Stimulated activated CD8-positive, alpha-beta memory T cell treated with anti-CD3 and anti-CD28 coated beads, Interleukin-4, amount 100 ng/mL, for 1 hour (primary cell): Measurements from ENCODE around the gene SLC35B1.

Source experiments
- DNase-seq, 2 donors: peaks; one replicate each; pipeline ENCODE4 v3.0.0-alpha.2; 2020; ENCODE audit warnings: low read depth in 2 of 2, low spot score in 1 of 2

SLC35B1 gene, protein sequence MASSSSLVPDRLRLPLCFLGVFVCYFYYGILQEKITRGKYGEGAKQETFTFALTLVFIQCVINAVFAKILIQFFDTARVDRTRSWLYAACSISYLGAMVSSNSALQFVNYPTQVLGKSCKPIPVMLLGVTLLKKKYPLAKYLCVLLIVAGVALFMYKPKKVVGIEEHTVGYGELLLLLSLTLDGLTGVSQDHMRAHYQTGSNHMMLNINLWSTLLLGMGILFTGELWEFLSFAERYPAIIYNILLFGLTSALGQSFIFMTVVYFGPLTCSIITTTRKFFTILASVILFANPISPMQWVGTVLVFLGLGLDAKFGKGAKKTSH

DNA sequence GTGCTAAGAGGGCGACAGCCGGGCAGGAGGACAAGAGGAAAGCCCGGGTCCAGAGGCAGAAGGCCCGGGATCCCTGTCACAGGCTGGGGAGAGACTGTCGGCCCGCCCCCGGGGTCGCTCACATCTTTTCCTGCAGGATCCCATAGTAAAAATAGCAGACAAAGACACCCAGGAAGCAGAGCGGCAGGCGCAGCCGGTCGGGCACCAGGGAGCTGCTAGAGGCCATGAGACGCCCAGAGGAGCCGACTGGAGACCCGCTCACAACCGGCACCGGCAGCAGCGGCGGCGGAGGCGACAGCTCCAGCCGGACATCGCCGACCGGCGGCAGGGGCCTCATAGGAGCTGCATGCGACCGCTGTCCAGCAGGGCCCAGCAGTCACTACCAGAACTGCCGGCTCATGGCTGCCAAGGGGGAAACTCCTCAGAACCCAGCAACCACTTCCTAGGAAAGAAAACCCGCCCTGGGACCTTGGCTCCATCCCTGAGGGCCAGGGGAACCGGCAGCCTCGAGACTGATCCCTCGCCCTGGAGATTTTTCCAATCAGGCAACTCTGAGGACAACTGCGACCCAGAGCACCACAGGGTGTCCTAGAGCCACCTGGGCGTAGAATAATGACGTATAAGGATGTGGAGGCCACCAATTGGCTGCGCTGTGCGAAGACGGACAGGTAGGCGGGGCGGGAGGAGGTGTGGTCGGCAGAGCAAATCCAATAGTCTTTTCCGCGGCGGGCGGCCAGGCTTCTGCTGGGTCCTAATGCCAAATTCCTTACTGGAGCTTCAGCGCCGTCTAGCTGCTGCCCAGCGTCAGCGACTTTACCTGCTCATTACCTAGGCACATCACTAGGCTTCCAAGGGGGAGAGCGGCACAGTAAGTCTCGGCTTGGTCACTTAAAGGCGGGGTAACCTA, at the start of gene SLC35B1:
Gene SLC35B1, minus strand, starts transcription at position 357 of the 907 bp plus-strand sequence. Its CDS starts 131 bp downstream, at position 226.
- peak; percentile 93 to 96 for DNase-seq

DNA sequence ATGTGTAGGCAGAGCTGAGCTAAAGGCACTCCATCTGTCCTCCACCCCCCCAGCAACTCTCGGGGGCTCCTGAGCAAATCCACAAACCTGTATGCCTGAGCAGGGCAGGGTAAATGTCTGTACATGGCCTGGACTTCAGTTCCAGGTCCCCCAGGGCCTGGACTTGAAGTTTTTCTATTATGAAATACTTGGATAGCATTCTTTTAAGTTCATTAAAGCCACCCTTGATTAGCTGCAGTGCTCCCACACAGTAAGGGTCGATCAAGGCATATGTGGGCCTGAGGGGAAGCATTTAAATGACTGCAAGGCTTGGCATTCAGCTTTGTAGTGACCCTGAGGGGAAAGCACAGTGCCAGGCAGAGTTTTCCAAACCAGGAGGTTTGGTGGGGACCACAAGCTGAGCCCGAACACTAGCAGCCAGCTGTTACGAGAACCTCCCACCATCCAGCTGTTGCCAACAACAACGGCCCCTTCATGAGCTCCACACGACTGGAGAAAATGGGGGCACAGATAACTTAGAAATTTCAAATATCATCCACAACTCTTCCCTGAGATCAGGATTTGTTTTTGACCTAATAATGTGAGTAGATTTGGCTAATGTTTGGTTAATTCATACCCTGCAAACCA, 49.5 kb upstream of the SLC35B1 start:
- DNase-seq, result no peak

DNA sequence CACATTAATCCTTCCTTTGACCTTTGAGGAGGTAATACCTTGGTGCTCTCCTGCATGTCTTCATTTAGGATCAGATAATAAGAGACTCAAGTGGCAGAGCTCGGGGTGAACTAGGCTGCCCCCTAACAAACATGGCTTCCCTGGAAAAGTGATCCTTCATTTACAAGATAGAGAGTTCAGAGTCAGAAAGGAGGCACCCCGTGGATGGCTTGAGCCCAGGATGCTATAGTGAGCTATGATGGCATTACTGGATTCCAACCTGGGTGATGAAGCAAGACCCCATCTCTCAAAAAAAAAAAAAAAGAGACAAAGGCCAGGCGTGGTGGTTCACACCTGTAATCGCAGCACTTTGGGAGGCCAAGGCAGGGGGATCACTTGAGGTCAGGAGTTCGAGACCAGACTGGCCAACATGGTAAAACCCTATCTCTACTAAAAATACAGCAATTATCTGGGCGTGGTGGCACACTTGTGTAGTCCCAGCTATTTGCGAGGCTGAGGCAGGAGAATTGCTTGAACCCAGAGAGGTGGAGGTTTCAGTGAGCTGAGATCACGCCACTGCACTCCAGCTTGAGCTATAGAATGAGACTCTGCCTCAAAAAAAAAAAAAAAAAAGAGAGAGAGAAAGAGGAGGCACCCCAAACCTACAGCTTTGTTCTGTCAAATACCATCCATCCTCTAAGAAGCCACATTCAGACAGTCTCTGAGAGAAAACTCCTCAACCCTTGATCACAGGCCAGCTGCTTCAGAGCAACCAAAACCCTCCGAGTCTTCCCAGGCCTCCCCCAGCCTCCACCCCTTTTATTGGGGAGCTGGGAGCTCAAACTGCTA, 48.8 kb upstream of the SLC35B1 start:
- no peak for DNase-seq

DNA sequence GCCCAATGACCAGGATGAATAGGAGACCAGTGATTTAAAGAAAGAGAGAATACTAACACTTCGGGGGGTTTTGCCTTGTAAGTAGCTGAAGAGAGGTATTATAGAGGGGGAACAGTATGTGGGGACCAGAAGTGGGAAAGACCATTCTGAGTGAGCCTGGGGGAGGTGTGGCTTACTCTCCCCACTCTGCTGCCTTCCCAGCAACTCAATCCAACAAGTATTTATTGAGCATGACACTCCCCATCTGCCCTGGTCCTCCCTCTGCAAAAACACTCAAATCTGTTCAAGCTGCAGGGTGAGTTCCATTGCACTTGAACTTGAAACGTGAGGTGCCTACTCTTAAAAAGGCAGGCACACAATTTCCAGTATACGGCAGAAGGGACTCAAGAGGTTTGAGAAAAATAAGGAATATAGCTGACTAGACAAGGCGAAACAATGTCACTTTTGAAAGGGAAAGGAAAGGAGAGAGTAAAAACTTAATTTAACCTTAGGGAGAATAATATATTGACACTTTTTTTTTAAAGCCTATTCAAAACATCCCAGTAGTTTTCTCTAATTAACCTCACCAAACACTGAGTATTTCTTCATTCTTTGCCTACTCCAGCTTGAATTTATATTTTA, 48.0 kb upstream of the SLC35B1 start:
- no peak for DNase-seq

DNA sequence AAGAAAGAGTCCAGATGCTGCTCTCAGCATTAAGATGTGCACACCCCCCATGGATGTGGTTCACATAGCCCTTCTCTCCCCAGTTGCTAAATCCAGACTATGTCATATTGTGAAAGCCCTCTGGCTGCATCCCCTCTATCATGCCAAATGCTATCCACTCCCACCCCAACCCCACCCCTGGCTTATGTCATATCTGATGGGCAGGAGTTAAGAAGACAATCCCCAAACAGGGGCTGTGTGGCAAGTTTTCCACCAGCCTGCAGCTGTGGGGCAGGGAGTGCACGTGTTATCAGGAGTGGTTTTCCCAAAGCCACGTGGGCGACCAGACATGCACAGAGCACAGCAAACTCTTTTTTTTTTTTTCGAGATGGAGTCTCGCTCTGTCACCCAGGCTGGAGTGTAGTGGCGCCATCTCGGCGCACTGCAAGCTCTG, 46.2 kb upstream of the SLC35B1 start:
- no peak for DNase-seq

DNA sequence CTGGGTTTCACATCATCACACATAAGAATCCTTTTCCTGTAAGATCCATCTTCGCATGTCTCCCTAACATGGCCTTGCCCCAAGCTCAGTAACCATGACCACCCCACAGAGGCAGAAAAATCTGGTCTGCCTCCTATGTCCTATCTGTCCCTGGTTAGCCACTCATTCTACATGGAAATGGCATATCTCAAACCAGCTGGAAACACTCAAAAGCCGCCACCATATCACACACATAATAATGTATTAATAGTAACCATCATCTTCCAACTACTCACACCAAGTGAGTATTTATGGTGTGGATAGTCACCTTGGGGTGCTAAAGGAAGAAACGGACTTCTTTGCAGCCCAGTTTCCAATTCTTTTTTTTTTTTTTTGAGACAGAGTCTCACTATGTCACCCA, 44.7 kb upstream of the SLC35B1 start:
- DNase-seq, result no peak

DNA sequence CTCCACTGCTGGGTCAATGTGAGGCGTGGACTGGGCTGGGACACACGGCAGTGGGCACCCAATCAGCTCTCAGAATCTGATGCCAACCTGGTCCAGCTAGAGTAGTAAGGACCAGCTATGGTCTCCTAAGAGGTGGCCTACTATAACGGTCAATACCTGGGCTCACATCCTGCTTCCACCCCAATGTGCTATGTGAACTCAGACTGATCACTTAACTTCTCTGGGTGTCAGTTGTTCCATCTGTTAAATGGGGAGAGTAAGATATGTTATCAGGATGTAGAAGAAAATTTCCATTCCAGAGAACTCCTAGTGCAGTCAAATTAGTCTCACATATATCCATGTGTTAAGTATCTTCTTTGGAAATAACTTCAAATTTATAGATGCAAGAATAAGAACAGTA, 42.0 kb upstream of the SLC35B1 start:
- DNase-seq, result no peak

DNA sequence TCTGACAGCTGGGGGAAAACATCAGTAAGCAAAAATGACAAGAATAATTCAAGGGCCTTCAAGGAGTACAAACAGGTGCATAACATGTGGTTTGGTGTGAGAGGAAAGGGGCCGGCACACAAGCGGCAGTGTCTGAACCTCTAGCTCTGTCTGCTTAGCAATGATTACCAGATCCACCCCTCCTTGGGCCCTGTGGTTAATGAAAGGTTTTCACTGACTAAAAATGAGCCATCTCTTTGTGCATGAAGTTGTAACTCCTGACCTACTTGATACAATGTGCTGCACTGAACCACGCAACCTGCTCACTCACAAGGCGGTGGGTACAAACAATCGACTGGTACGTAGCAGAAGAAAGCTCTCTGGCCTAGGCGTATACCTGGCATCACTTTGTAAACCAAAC, 41.0 kb upstream of the SLC35B1 start:
- DNase-seq, result peak in 1 of 2 donors; percentile 24

DNA sequence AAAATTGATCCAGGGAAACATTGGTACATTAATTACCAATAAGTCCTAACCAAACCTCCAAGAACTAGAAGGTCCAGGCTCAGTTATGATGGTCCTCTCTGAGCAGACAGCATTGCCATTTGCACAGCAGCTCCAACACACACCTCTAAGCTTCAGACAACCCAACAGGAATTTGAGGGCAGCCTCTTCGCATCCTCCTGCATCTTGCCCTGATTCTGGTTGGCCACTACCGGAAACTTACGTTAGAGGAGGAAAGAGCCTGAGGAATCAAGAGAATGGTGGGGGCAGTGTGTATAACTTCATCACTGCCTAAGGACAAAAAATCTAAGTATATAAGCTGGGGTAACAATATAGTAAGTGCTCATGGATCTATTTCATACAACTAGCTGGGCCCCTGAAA, 40.5 kb upstream of the SLC35B1 start:
- no peak for DNase-seq

DNA sequence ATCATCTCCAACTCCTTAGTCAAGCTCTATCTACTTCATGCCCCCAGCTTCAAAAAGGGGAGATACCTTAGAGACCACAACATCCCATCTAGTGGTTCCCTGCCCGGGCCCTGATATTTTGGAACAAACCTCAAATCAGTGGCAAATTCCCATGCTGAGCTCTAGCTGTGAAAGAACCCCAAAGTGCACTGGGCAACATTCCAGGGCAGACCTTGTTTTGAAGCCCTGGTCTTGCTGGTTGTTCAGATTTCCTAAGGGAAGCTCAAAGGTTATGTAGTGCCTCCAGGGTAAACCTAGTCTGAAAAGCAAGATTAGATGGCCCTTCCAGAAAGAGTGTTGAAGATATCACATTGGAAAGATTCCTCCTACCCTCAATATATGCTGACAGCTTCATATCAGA, 39.9 kb upstream of the SLC35B1 start:
- DNase-seq, result no peak

DNA sequence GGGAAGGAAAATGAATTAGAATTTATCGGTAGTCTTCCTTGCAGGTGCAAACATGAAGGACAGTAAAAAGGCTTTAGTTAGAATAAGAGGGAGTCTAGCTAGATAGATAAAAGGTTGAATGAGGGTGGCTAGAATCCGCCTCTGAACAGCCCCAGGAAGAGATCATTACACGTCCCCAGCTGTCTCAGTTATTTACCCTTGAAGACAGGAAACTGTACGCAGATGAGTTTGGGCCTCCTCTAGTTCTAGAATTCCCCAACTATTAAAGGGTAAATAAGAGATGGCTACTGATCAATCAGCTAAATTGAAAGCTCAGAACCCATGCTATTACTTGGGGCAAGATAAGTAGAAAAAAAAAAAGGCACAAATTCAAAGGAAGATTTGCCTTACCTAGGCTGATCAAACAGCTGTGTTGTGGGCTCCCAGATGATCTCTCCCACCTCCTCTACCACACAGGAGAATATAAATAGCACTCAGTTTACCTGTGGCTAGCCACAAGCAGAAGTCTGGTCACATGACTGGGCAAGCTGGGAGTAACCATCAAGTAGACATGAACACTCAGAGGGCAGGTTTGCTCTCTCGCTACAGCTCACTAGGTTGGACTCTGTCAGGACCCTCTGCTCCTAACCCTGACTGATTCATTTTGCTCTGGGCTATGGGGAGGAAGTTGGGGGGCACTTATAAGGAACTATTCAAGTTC, 39.2 kb upstream of the SLC35B1 start:
- no peak for DNase-seq

DNA sequence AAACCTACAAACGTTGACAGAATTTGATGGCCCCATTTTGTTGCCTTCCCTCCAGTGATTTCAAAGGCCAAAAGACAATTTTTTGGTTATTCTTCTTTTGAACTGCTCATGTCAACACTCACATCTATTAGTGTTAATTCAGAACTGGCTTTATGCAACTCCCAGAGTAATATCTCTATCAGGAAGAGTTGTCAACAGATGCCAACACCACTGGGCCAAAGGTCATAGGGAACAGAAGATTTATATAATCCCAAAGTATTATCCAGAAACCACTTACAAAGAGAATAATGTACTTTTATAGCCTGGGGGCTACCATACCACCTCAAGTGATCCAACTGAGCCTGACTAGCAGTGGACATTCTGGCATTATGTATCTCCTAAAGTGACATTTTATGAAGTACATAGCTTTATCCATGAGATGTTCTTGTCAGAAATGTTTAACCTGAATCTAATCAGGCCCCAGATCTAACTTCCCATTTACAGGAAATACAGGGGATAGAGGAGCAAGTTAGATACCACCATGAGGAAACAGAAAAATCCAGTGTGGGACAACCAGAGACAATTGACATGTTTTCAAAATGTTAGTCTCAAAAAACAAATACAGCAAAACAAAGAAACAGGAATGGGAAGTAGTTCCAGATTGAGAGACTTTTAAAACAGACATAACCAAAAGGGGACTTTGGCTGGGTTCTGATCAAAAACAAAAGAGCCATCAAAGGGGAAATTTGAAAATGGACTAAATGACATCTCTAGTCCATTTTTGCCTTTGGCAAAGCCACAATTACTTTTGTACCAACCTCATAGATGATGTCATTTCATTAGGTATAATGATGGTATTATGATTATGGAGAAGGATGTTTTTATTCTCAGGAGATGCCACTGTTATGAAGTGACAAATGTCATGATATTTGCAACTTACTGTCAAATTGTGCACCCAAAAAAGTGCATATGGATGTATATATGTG, 37.7 kb upstream of the SLC35B1 start:
- DNase-seq, result no peak

DNA sequence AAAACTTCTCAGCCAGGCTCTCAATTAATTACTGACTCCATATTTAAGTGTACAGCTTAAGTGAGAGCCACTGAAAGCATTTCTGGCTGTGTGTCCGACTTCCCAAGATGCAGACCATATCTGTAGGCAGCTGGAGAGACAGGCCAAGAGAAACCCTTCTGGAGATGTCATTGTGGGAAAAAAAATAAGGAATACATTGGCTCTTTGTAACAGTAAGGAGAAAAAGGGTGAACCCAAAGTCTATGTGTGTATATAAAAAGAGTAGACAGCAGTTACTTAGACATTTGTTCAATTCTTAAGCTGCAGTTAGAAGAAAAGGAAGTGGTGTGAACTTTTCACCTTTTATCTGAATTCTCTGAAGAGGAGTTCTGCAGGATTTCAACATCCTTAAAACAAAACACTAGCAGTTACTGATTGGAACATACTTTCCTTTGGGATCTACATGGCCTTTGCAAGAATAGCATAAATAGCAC, 34.4 kb upstream of the SLC35B1 start:
- no peak for DNase-seq

DNA sequence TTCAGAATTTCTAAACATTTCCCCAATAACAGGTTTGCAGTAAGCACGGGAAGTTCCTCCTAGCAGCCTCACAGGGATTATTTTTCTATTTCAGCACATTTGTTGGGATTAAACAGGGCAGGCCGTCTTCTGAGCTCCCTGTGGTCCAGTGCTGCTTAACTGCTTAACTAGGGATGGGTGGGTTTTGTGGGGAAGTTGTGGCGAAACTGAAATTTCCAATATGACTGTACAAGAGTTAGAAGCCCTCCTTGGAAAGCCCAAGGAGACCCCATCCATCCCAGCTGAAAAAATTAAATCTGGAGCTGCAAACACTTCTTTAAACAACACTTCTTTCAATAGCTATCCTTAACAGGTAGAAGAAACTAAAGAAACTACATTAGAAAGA, 33.9 kb upstream of the SLC35B1 start:
- no peak for DNase-seq

DNA sequence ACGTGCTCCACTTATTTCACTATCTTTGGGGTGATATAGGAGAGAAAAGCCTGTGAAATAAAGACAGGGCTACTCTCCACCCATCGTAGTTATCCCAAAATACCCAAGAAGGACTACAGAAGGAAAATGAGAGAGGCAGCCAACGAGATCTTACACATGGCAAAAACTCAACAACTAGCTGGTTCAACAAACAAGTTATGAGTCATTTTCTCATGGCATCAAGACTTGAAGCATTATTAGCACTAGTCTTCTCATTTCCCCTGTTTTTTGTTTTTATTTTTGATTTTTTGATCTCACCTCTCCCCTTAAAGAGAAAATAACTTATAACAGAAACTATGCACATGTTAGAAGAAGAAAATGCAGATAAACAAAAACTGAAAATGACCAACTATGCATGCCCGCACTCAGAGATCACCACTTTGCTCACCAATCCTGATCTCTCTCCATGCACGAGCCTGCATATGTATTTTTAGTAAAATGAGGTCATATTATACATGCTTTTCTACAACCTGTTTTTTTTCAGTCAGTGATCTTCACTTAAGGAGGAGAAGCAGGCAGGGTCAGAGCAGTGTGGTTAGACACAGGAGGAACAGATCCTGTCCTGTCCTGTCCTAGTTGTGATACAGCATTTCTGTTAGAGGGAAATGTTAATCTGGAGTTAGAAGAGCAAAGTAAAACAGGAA, 33.4 kb upstream of the SLC35B1 start:
- no peak for DNase-seq

DNA sequence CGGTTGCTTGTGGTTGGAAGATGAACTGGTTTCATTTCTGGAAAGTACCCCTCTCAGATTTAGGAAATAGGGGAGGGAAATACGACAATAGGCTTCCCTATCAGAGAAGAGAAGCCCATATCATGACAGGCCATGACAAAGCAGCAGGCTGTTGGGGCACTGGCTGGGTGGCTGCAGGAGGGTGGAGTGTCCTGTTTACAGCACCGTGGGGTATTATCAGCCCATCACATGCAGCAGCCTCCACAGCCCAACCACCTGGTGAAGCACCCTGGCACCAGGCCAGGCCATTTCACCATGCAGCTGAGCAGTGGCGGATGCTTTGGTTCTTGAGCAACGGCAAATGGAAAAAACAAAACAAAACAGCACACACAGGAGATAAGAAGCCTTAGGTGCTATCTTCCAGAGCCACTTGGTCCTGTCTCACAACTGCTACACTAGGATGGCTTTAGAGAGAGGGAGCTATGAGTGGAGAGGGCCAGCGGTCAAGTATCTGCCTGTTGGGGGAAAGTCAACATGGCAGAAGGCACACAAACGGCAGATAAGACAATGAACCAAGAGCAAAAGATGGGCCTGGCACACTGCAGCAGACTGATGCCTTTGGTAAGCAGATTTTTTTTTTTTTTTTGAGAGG, 32.0 kb upstream of the SLC35B1 start:
- DNase-seq, result peak; percentile 83 to 93

DNA sequence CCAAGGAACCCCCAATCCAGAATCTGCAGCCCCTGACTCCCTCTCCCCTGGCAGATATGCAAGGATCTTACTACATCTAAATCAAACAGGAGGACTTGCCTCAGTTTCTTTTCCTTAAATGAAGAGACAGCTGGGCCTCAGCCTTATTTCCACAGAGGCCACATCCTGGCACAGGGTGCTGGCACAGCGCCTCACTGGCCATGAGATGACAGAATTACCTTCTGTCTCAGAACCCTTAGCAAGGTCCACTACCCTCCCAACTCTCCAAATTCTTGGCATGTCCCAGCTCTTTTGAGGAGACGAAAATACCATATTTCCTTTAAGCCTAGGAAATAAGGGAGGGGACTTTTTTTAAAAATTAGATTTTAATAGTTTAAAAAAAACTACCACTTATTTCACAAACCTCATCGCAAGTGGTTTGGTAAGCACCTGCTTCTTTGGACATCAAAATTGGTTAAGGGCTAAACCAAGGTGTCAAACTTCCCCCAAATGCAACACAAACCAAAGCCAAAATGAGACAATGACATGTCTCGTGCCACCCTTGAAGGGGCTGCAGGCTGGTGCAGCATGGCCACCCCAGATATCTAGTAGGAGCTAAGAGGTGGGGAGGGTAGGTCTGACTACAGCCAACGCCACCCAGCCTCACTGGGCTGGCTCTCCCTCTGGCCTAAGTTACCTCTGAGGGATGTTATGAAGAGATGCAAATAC, 30.8 kb upstream of the SLC35B1 start:
- no peak for DNase-seq
